ENCODE data around the gene MC1R. TPM values are rescaled to one million over a fixed set of nuclear protein-coding genes. Genes with fewer than 3 reads are reported as not detected.

Gene MC1R
- total and polyA plus RNA-seq, 2 of the 8 experiments (the other 6 are each of a cell fraction or from before 2014, with no cell fraction given): 2.2 to 2.9 TPM

DNA sequence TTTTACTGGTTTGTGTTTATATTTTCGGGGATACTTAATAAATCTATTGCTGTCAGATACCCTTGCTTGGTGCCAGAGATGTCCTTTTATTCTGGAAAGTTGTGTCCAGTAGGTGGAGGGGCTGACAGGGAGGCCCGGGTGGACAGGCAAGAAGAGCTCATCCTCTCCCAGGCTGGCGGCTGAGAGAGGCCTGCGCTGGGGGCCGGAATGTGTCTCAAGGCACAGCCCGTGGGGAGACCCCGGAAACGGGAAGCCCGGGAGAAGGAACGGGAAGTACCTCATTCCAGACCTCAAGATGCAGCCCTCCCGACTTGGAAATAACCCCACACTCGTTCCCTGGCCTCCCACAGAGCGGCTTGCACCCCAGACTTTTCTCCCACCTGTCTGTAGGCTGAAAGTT is 17.4 kb downstream of the MC1R start:
- no peak overlapping the region for H3K27ac ChIP-seq (ENCODE audit: low read depth, low read length)
- no peaks in the 10 kb centered on the region for H3K23me2 ChIP-seq (ENCODE audit: low read depth, low read length)
- H3K36me3 ChIP-seq (ENCODE audit: control insufficient read depth in 2 of 4, insufficient read depth in 4 of 4, low read length in 3 of 4): peaks cover 14 to 46% (median 33%) of the 10 kb centered on the region in 4 experiments; a peak in 6 of 8 replicates
- no peaks in the 10 kb centered on the region; the same call in 1 of the 2 replicates for H3K79me1 ChIP-seq (ENCODE audit: low read depth, low read length)
- H3K9me3 ChIP-seq (ENCODE audit: insufficient read depth in 2 of 2, low read depth in 1 of 2, low read length in 1 of 2): no peaks in the 10 kb centered on the region
- H2BK120ac ChIP-seq (replicated peaks; ENCODE audit: low read depth, low read length): no peak overlapping the region
- no peak overlapping the region for H3K23ac ChIP-seq (ENCODE audit: insufficient read length)
- no peak overlapping the region for H2BK5ac ChIP-seq (ENCODE audit: low read depth, low read length)
- no peaks in the 10 kb centered on the region for H3K27me3 ChIP-seq (replicated peaks in 1 of 4; ENCODE audit: control insufficient read depth in 3 of 4, extremely low read depth in 1 of 4, insufficient read depth in 3 of 4, low read length in 3 of 4)
- H2AK5ac ChIP-seq (ENCODE audit: low read depth, low read length): no peak overlapping the region
- H3K4me1 ChIP-seq (replicated peaks in 1 of 4; ENCODE audit: control insufficient read depth in 3 of 4, insufficient read depth in 4 of 4, low read length in 3 of 4): no peaks in the 10 kb centered on the region
- H3K79me2 ChIP-seq (ENCODE audit: control insufficient read depth in 1 of 2, insufficient read depth in 2 of 2, low read length in 2 of 2): no peaks in the 10 kb centered on the region
- H3K56ac ChIP-seq (replicated peaks; ENCODE audit: insufficient read length, low read depth, low read length): no peak overlapping the region
- DNase-seq (ENCODE audit: low read depth in 1 of 2, low spot score in 2 of 2): no peak
- no peak overlapping the region for H3K14ac ChIP-seq (ENCODE audit: insufficient read length)
- no peak overlapping the region for H4K91ac ChIP-seq (replicated peaks; ENCODE audit: insufficient read length, low read length)
- H2BK12ac ChIP-seq (ENCODE audit: low read depth, low read length): no peak overlapping the region
- WGBS, 2 experiments (ENCODE audit: extremely low coverage in 1 of 2, insufficient coverage in 1 of 2, insufficient read length in 1 of 2, insufficient replicate concordance in 2 of 2, low coverage in 1 of 2, low lambda C conversion rate in 2 of 2, missing lambda C conversion rate in 1 of 2): 91% methylated on average over 13 of the region's 13 CpGs; no CpG with 5 or more reads in 1 of the 2 experiments
- H4K20me1 ChIP-seq (replicated peaks in 1 of 2; ENCODE audit: control insufficient read depth in 1 of 2, insufficient read depth in 2 of 2, low read length in 2 of 2): peaks cover 7 to 28% of the 10 kb centered on the region in 2 experiments
- no peak overlapping the region for H2AFZ ChIP-seq (ENCODE audit: low read length)
- H3K4me2 ChIP-seq (ENCODE audit: insufficient read depth in 1 of 2, low read depth in 2 of 2, low read length in 2 of 2): no peak overlapping the region
- no peak for TF ChIP-seq POLR2A (IDR thresholded peaks at IDR 0.05; ENCODE audit: control extremely low read depth in 1 of 2, low read depth in 2 of 2, low read length in 2 of 2)
- no peak for TF ChIP-seq CBX5 (IDR thresholded peaks at IDR 0.05; ENCODE audit: low read depth, low read length)
- no peak for TF ChIP-seq SP2 (IDR thresholded peaks at IDR 0.05; ENCODE audit: low read length)
- no peak for TF ChIP-seq SAP30 (IDR thresholded peaks at IDR 0.05; ENCODE audit: insufficient read depth, insufficient replicate concordance, low read length)
- no peak for TF ChIP-seq GTF2F1 (IDR thresholded peaks at IDR 0.05; ENCODE audit: borderline replicate concordance, low read depth, low read length)
- TF ChIP-seq BACH1 (IDR thresholded peaks at IDR 0.05; ENCODE audit: low read length): no peak
- no peak for FAIRE-seq
- H3K4ac ChIP-seq (replicated peaks; ENCODE audit: insufficient read length, low read depth, low read length): no peak overlapping the region
- no peak overlapping the region for H3K9ac ChIP-seq (replicated peaks in 1 of 4; ENCODE audit: extremely low read depth in 1 of 4, low read depth in 3 of 4, low read length in 3 of 4)
- H4K5ac ChIP-seq (ENCODE audit: insufficient read length, low read depth, low read length): no peak overlapping the region
- POLR2A ChIA-PET (ENCODE audit: partially characterized antibody): interaction anchor here (2.9 to 3.6 kb wide), 2 partner anchors 11 to 12 kb away, joined by 8 to 16 read pairs; no protein-coding TSS in a partner anchor
- CTCF ChIA-PET (ENCODE audit: partially characterized antibody): no interaction called here
- no peak overlapping the region for H2BK20ac ChIP-seq (ENCODE audit: low read length)
- H2BK15ac ChIP-seq (ENCODE audit: low read length): no peak overlapping the region
- H3K18ac ChIP-seq (ENCODE audit: extremely low read depth, low read length): no peak overlapping the region
- no peak overlapping the region for H4K8ac ChIP-seq (ENCODE audit: extremely low read depth, insufficient read depth, low read length)
- no peak overlapping the region for H3K4me3 ChIP-seq (ENCODE audit: extremely low read depth in 1 of 4, insufficient read depth in 2 of 4, low read depth in 3 of 4, low read length in 4 of 4)
